Caco-2 (cell line): Measurements from ENCODE around the gene TMEM255B. TPM values are rescaled to one million over a fixed set of nuclear protein-coding genes. Genes with fewer than 3 reads are reported as not detected.

Source experiments
- BruUV-seq: library from RNA; stranded (reverse); fragments of 400-500 nt; replicated peaks from 2 replicates; lab custom pipeline; 2021; lab: Mats Ljungman, UMichigan
- CTCF ChIA-PET: fragments of 300-600 bp; sonication (Branson Sonifier 250); formaldehyde crosslinking; loops from one replicate; lab custom pipeline; 2022; ENCODE audit warnings: antibody characterized with exemption; lab: Charles Lee
- POLR2A ChIA-PET: fragments of 300-600 bp; sonication (Branson Sonifier 250); formaldehyde crosslinking; loops from one replicate; lab custom pipeline; 2022; ENCODE audit warnings: antibody characterized with exemption; lab: Charles Lee
- DNase-seq, 2 experiments: peaks; one replicate each; pipeline versions ENCODE4 v3.0.0 to v3.0.0-alpha.2; 2020 to 2022
- H3K27me3 ChIP-seq: replicated peaks from 2 replicates; pipeline ENCODE4 v1.6.0; 2011; ENCODE audit warnings: low read length; ENCODE audit not compliant: control insufficient read depth, insufficient read depth
- H3K36me3 ChIP-seq: 2 replicates; pipeline ENCODE4 v1.5.1; 2011; ENCODE audit warnings: low read length; ENCODE audit not compliant: control insufficient read depth, insufficient read depth
- H3K4me1 ChIP-seq: fragments of 250-450 bp; sonication (Bioruptor Pico); 2 replicates; pipeline ENCODE4 v1.5.1; 2020; ENCODE audit warnings: mild to moderate bottlenecking
- H3K4me3 ChIP-seq: 2 replicates; pipeline ENCODE4 v1.5.1; 2011; ENCODE audit warnings: low read depth, mild to moderate bottlenecking, control low read depth, low read length
- H3K9me3 ChIP-seq: fragments of 250-450 bp; sonication (Bioruptor Pico); 2 replicates; pipeline ENCODE4 v1.5.1; 2020; ENCODE audit warnings: mild to moderate bottlenecking, moderate library complexity
- H3K27ac Mint-ChIP-seq: one replicate; pipeline ENCODE4 v1.8.0; 2022; ENCODE audit warnings: mixed read lengths; ENCODE audit not compliant: unreplicated experiment
- H3K27me3 Mint-ChIP-seq: one replicate; pipeline ENCODE4 v1.8.0; 2022; ENCODE audit warnings: mixed read lengths; ENCODE audit not compliant: insufficient read depth, unreplicated experiment
- H3K36me3 Mint-ChIP-seq: one replicate; pipeline ENCODE4 v1.8.0; 2022; ENCODE audit warnings: mild to moderate bottlenecking, mixed read lengths; ENCODE audit not compliant: insufficient read depth, unreplicated experiment
- H3K4me1 Mint-ChIP-seq: one replicate; pipeline ENCODE4 v1.8.0; 2022; ENCODE audit warnings: low read depth, mixed read lengths; ENCODE audit not compliant: unreplicated experiment
- H3K4me3 Mint-ChIP-seq: one replicate; pipeline ENCODE4 v1.8.0; 2022; ENCODE audit warnings: mild to moderate bottlenecking, moderate library complexity, mixed read lengths; ENCODE audit not compliant: unreplicated experiment
- H3K9me3 Mint-ChIP-seq: one replicate; pipeline ENCODE4 v1.8.0; 2022; ENCODE audit warnings: mixed read lengths; ENCODE audit not compliant: unreplicated experiment
- intact Hi-C: fragments of 100-400 bp; cut with micrococcal nuclease; formaldehyde crosslinking; loops from one replicate; pipeline ENCODE4 v1.10.0; 2022; ENCODE audit not compliant: unreplicated experiment
- total RNA-seq: library from RNA; stranded (reverse); gene quantifications from 2 replicates; pipeline ENCODE4 v1.2.3, GENCODE V29; 2022
- TF ChIP-seq, protein P1 (sequence below), 2 experiments: fragments of 200-600 bp in 1 of 2; IDR thresholded peaks; 1 replicate in 1 of 2; 2 replicates in 1 of 2; pipeline versions ENCODE4 v1.5.1 to v1.8.0; 2011 to 2022; ENCODE audit warnings: antibody characterized with exemption in 1 of 2, control low read depth in 1 of 2, inconsistent platforms in 1 of 2, low read depth in 1 of 2, low read length in 1 of 2, mild to moderate bottlenecking in 1 of 2, moderate library complexity in 1 of 2; ENCODE audit not compliant: insufficient read depth in 1 of 2, severe bottlenecking in 1 of 2, unreplicated experiment in 1 of 2

Gene TMEM255B
- total RNA-seq, 1 experiment from 2014 or later: 0.82 TPM

DNA sequence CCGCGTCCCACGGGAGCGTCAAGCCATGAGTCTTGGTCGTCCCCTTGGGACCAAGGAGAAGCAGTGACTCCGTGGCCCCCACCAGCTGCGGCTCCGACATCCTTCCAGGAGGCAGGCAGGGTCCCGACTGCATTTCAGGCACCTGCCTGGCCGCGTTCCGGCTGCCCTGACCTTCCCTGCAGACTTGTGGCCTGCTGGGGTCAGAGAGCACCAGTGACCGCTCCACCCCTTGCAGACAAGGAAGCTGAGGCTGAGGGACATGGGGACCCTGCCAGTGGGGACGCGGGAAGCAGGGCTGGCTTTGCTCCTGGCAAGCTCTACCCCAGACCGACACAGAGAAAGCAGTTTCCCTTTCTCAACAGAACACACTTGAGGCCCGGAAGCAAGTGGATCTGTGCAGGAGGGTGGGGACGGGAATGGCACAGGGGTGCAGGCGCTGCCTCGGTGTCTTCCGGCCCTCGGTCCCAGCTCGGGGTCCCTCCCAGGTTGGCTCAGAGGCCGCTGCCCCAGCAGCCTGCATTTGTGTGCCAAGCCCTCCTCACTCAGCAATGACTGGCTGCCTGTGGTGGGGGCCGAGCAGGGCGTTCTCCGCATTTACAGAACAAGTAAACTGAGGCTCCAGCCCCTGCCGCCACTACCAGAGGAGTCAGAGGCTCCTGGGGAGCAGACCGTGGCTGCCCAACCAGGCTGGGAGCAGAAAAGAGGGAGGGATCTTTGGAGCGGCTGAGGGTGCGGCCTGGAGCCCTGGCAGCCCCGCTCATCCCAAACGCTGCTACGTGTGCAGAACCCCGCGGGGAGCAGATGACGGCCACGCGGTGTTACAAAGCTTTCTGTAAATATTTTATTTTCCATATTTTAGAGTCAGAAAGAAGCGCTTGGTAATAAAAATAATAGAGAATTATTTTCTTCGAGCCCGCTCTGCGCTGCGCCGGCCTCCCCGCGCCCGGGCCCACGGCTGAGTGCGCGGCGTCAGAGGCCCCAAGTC is 61.0 kb downstream of the TMEM255B start:
- ChIA-PET POLR2A (interaction anchor here (0.6 kb wide), 1 partner anchor 233 kb away, joined by 7 read pairs; no protein-coding TSS in a partner anchor), CTCF (interaction anchor here (0.6 kb wide), 1 partner anchor 126 kb away, joined by 3 read pairs; no protein-coding TSS in a partner anchor)
- DNase-seq: no peak
- Mint-ChIP-seq H3K4me3 (no peak overlapping the region), H3K27ac (no peak overlapping the region), H3K36me3 (peaks cover 21% of the 10 kb centered on the region), H3K27me3 (no peaks in the 10 kb centered on the region), H3K9me3 (no peaks in the 10 kb centered on the region), H3K4me1 (no peaks in the 10 kb centered on the region)
- Histone ChIP-seq H3K27me3 (no peaks in the 10 kb centered on the region), H3K9me3 (no peaks in the 10 kb centered on the region), H3K36me3 (0 out of 2 replicates have a peak, but pooled peaks cover 1% of the 10 kb centered on the region), H3K4me1 (no peaks in the 10 kb centered on the region), H3K4me3 (no peak overlapping the region)
- BruUV-seq: no TSS peak
- TF ChIP-seq, protein P1, sequence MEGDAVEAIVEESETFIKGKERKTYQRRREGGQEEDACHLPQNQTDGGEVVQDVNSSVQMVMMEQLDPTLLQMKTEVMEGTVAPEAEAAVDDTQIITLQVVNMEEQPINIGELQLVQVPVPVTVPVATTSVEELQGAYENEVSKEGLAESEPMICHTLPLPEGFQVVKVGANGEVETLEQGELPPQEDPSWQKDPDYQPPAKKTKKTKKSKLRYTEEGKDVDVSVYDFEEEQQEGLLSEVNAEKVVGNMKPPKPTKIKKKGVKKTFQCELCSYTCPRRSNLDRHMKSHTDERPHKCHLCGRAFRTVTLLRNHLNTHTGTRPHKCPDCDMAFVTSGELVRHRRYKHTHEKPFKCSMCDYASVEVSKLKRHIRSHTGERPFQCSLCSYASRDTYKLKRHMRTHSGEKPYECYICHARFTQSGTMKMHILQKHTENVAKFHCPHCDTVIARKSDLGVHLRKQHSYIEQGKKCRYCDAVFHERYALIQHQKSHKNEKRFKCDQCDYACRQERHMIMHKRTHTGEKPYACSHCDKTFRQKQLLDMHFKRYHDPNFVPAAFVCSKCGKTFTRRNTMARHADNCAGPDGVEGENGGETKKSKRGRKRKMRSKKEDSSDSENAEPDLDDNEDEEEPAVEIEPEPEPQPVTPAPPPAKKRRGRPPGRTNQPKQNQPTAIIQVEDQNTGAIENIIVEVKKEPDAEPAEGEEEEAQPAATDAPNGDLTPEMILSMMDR (IDR thresholded peaks at IDR 0.05; ENCODE audit: insufficient read depth in 1 of 2, low read depth in 1 of 2, low read length in 1 of 2, severe bottlenecking in 1 of 2, unreplicated experiment in 1 of 2): no peak
- intact Hi-C loops: no loop called here

DNA sequence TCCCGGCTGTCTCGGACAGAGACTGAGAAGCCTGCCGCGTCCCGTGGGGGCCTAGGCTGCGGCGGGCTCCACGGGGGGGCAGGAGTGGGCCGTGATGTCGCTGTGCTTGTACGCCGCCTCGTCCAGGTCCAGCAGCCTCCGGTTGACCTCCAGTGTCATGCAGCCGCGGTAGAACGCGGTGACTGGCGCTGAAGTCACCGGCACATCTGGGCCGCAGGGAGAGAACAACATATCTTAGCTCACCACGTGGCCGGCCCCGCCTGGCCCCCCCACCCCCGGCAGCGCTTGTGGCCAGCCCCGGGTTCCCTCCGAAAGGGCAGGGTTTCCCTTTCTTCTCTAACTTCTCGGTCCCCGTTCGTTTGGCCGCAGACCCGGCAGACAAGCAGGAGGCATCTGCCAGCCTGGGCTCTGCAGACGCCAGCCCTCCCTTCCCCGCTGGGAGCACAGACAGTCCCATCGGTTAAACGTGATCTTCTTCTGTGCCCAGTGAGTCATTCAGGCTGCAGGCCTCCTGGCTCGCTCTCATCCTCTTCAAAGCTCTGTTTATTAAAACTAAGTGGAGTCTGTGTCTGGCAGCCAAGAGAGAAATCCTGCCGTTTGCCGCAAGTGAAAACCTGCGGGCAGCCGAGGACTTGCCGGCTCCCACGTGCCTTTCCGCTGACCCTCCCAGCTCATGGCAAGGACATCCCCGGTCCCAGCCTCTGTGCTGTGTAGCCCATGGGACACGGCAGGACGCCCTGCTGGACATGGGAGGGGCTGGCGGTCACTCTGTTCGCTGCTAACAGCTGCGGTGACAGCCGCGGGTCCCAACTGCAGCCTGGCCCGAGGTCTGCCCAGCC is 62.0 kb downstream of the TMEM255B start:
- Histone ChIP-seq H3K27me3 (no peaks in the 10 kb centered on the region), H3K4me1 (no peaks in the 10 kb centered on the region), H3K36me3 (0 out of 2 replicates have a peak, but pooled peaks cover 1% of the 10 kb centered on the region), H3K9me3 (no peaks in the 10 kb centered on the region), H3K4me3 (no peak overlapping the region)
- DNase-seq: no peak
- TF ChIP-seq, protein P1 (IDR thresholded peaks at IDR 0.05; ENCODE audit: insufficient read depth in 1 of 2, low read depth in 1 of 2, low read length in 1 of 2, severe bottlenecking in 1 of 2, unreplicated experiment in 1 of 2): no peak
- H3K27ac Mint-ChIP-seq: no peak overlapping the region
- CTCF ChIA-PET: interaction anchor here (0.5 to 0.6 kb wide), 2 partner anchors 17 to 125 kb away, joined by 3 to 6 read pairs; no protein-coding TSS in a partner anchor
- POLR2A ChIA-PET: no interaction called here
- H3K9me3 Mint-ChIP-seq: no peaks in the 10 kb centered on the region
- no peak overlapping the region for H3K4me3 Mint-ChIP-seq
- intact Hi-C loops: no loop called here
- peaks cover 20% of the 10 kb centered on the region for H3K36me3 Mint-ChIP-seq
- H3K4me1 Mint-ChIP-seq: no peaks in the 10 kb centered on the region
- H3K27me3 Mint-ChIP-seq: no peaks in the 10 kb centered on the region
- no TSS peak for BruUV-seq

DNA sequence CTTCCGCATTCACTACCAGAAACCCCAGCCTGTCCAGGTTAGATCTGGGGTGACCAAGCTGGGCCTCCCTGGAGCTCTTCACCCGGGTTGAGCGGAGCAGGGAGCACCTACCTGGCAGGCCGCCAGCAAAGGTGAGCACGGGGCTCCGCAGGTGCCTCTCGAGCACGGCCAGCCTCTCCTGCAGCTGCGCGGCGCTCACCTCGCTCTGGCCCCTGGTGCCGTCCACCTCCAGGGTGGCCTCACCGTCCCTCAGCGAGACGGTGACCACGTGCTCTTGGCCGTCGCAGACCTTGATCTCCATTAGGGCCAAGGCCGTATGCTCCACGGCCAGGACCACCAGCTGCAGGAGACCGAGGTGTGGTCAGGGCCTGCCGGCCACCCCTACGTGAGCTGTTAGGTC is 62.8 kb downstream of the TMEM255B start:
- no peak for DNase-seq
- CTCF ChIA-PET: no interaction called here
- H3K9me3 ChIP-seq: no peaks in the 10 kb centered on the region
- H3K36me3 Mint-ChIP-seq: peaks cover 14% of the 10 kb centered on the region
- no peaks in the 10 kb centered on the region for H3K27me3 ChIP-seq
- TF ChIP-seq, protein P1 (IDR thresholded peaks at IDR 0.05; ENCODE audit: insufficient read depth in 1 of 2, low read depth in 1 of 2, low read length in 1 of 2, severe bottlenecking in 1 of 2, unreplicated experiment in 1 of 2): no peak
- no peaks in the 10 kb centered on the region for H3K27me3 Mint-ChIP-seq
- H3K36me3 ChIP-seq: peaks cover 1% of the 10 kb centered on the region; the same call in 1 of the 2 replicates
- H3K4me1 ChIP-seq: no peaks in the 10 kb centered on the region
- H3K4me3 Mint-ChIP-seq: no peak overlapping the region
- no peaks in the 10 kb centered on the region for H3K4me1 Mint-ChIP-seq
- no TSS peak for BruUV-seq
- POLR2A ChIA-PET: no interaction called here
- no peak overlapping the region for H3K4me3 ChIP-seq
- no peak overlapping the region for H3K27ac Mint-ChIP-seq
- H3K9me3 Mint-ChIP-seq: no peaks in the 10 kb centered on the region
- intact Hi-C loops: no loop called here
